Measurements from ENCODE around the gene CIC. TPM values are rescaled to one million over a fixed set of nuclear protein-coding genes. Genes with fewer than 3 reads are reported as not detected.

CIC gene
- polyA plus RNA-seq, 2 of the 4 experiments (the other 2 are of a cell fraction): 7.2 to 56.4 TPM

DNA sequence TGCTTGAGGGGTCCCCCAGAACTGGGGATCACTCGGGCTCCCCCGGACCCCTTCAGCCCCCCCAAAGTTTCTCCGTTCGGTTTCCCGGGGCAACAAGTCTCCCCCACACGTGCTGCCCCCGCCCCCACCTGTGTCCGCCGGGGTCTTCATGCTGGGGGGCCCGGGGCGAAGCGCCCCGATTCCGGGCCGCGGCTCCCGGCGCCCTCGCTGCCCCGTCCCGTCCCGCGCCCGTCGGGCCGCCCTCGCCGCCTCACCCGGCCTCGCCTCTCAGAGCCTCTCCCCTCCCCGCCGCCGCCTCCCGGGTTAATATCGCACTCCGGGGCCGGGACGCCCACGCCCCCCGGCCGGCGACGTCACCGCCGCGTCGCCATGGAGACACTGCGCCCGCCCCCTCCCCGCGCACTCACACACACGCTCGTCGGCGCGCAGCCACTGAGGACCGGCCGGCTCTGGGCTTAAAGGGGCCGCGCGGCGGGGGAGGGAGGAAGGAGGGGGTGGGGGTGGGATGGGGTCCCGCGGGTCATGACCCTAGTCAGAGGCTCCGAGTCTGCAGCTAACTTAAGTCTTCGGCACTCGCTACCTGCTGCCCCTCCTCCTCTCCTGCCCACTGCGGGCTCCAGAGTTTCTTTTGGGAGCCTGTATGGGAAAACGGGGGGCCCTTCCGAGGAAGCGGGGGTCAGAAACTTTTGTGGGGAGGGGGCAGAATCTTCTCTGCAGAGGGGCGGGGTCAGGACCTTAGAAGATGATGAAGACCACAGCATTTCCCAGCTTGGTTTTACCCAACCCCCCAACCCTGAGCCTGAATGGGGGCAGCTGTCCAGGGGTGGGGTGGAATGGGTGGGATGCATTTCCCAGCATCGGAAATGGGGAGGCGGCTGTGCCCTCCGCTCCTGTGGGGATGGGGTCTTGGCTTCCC, 13.9 kb upstream of the CIC start, which contains the start of gene ERF:
TSS of gene ERF (minus strand) at position 279 of the 916 bp plus-strand sequence. CDS start at position 150, 129 bp downstream.
- WGBS (ENCODE audit: missing lambda C conversion rate): under 1% methylated on average over 14 of the region's 75 CpGs
- FAIRE-seq (no peak), ATAC-seq (peak; percentile 48 to 72), DNase-seq (ENCODE audit: low read depth in 1 of 2, low spot score in 1 of 2) (peak; percentile 96 to 98)
- ChIA-PET POLR2A (interaction anchor here (0.7 to 2.1 kb wide), 8 partner anchors 9 to 179 kb away, joined by 3 to 17 read pairs (median 3); partner anchors contain the start of genes GSK3A and ZNF574), CTCF (interaction anchor here (1.0 to 5.4 kb wide), 8 partner anchors 10 to 166 kb away, joined by 3 to 82 read pairs (median 6); partner anchors contain the start of genes GSK3A and POU2F2)
- Histone ChIP-seq H3K27ac (peak within 1 kb of the TSS; percentile 94 to 96), H3K9me3 (no peaks in the 10 kb centered on the region), H3K4me3 (peak within 1 kb of the TSS; percentile 94), H3K4me1 (peaks cover 47% of the 10 kb centered on the region), H3K4me2 (peak within 1 kb of the TSS; percentile 92)
- 0 out of 3 replicates have a peak, but pooled peaks have one; percentile 13 for TF ChIP-seq SMC3 (IDR thresholded peaks at IDR 0.05)
- TF ChIP-seq CHD2 (IDR thresholded peaks at IDR 0.05; ENCODE audit: low read length, partially characterized antibody): no peak
- no peak for TF ChIP-seq EHMT2 (IDR thresholded peaks at IDR 0.05; ENCODE audit: low read depth)
- TF ChIP-seq, protein P1, sequence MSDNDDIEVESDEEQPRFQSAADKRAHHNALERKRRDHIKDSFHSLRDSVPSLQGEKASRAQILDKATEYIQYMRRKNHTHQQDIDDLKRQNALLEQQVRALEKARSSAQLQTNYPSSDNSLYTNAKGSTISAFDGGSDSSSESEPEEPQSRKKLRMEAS (IDR thresholded peaks at IDR 0.05): peak; percentile 6; the same call in 1 of the 2 replicates
- TF ChIP-seq, protein P2, sequence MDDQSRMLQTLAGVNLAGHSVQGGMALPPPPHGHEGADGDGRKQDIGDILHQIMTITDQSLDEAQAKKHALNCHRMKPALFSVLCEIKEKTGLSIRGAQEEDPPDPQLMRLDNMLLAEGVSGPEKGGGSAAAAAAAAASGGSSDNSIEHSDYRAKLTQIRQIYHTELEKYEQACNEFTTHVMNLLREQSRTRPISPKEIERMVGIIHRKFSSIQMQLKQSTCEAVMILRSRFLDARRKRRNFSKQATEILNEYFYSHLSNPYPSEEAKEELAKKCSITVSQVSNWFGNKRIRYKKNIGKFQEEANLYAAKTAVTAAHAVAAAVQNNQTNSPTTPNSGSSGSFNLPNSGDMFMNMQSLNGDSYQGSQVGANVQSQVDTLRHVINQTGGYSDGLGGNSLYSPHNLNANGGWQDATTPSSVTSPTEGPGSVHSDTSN (IDR thresholded peaks at IDR 0.05): peak; percentile 68
- TF ChIP-seq, protein P3, sequence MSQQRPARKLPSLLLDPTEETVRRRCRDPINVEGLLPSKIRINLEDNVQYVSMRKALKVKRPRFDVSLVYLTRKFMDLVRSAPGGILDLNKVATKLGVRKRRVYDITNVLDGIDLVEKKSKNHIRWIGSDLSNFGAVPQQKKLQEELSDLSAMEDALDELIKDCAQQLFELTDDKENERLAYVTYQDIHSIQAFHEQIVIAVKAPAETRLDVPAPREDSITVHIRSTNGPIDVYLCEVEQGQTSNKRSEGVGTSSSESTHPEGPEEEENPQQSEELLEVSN (IDR thresholded peaks at IDR 0.05; ENCODE audit: borderline replicate concordance, low read depth): 0 out of 2 replicates have a peak, but pooled peaks have one; percentile 11
- TF ChIP-seq FOSL2 (IDR thresholded peaks at IDR 0.05): no peak
- peak; percentile 49; the same call in 1 of the 2 replicates for TF ChIP-seq FOSL2 (CRISPR knock-in tag; IDR thresholded peaks at IDR 0.05)
- TF ChIP-seq, protein P4, sequence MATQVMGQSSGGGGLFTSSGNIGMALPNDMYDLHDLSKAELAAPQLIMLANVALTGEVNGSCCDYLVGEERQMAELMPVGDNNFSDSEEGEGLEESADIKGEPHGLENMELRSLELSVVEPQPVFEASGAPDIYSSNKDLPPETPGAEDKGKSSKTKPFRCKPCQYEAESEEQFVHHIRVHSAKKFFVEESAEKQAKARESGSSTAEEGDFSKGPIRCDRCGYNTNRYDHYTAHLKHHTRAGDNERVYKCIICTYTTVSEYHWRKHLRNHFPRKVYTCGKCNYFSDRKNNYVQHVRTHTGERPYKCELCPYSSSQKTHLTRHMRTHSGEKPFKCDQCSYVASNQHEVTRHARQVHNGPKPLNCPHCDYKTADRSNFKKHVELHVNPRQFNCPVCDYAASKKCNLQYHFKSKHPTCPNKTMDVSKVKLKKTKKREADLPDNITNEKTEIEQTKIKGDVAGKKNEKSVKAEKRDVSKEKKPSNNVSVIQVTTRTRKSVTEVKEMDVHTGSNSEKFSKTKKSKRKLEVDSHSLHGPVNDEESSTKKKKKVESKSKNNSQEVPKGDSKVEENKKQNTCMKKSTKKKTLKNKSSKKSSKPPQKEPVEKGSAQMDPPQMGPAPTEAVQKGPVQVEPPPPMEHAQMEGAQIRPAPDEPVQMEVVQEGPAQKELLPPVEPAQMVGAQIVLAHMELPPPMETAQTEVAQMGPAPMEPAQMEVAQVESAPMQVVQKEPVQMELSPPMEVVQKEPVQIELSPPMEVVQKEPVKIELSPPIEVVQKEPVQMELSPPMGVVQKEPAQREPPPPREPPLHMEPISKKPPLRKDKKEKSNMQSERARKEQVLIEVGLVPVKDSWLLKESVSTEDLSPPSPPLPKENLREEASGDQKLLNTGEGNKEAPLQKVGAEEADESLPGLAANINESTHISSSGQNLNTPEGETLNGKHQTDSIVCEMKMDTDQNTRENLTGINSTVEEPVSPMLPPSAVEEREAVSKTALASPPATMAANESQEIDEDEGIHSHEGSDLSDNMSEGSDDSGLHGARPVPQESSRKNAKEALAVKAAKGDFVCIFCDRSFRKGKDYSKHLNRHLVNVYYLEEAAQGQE (IDR thresholded peaks at IDR 0.05): no peak
- no peak for TF ChIP-seq HOXA7 (CRISPR knock-in tag; IDR thresholded peaks at IDR 0.05)
- no peak for TF ChIP-seq RFX5 (IDR thresholded peaks at IDR 0.05)
- peak; percentile 95 to 97; a peak in 4 of 5 replicates for TF ChIP-seq JUN (IDR thresholded peaks at IDR 0.05)
- no peak for TF ChIP-seq HDAC2 (IDR thresholded peaks at IDR 0.05)
- TF ChIP-seq PHF8 (IDR thresholded peaks at IDR 0.05; ENCODE audit: borderline replicate concordance, low read depth): peak; percentile 90
- TF ChIP-seq, protein P5, sequence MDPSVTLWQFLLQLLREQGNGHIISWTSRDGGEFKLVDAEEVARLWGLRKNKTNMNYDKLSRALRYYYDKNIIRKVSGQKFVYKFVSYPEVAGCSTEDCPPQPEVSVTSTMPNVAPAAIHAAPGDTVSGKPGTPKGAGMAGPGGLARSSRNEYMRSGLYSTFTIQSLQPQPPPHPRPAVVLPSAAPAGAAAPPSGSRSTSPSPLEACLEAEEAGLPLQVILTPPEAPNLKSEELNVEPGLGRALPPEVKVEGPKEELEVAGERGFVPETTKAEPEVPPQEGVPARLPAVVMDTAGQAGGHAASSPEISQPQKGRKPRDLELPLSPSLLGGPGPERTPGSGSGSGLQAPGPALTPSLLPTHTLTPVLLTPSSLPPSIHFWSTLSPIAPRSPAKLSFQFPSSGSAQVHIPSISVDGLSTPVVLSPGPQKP (IDR thresholded peaks at IDR 0.05; ENCODE audit: low read depth, low read length): no peak
- peak; percentile 83; the same call in 1 of the 2 replicates for TF ChIP-seq TP53 (CRISPR knock-in tag; IDR thresholded peaks at IDR 0.05)
- TF ChIP-seq POLR2A (IDR thresholded peaks at IDR 0.05; ENCODE audit: low read length): peak; percentile 96
- peak; percentile 87 for TF ChIP-seq MYC (IDR thresholded peaks at IDR 0.05; ENCODE audit: borderline replicate concordance, low read length)
- TF ChIP-seq, protein P6, sequence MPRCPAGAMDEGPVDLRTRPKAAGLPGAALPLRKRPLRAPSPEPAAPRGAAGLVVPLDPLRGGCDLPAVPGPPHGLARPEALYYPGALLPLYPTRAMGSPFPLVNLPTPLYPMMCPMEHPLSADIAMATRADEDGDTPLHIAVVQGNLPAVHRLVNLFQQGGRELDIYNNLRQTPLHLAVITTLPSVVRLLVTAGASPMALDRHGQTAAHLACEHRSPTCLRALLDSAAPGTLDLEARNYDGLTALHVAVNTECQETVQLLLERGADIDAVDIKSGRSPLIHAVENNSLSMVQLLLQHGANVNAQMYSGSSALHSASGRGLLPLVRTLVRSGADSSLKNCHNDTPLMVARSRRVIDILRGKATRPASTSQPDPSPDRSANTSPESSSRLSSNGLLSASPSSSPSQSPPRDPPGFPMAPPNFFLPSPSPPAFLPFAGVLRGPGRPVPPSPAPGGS (IDR thresholded peaks at IDR 0.05): peak; percentile 97
- TF ChIP-seq HOXB13 (CRISPR knock-in tag; IDR thresholded peaks at IDR 0.05; ENCODE audit: low read depth): no peak
- peak; percentile 79; the same call in 1 of the 2 replicates for TF ChIP-seq MAZ (IDR thresholded peaks at IDR 0.05; ENCODE audit: borderline replicate concordance, low read depth, low read length)
- no peak for TF ChIP-seq HOXB5 (CRISPR knock-in tag; IDR thresholded peaks at IDR 0.05)

All from A549 (cell line).